ENCODE results near the gene WRAP53. TPM values are rescaled to one million over a fixed set of nuclear protein-coding genes. Genes with fewer than 3 reads are reported as not detected.

The WRAP53 gene
- total RNA-seq, 1 experiment from 2014 or later: 15.2 TPM

- H3K9me3 Mint-ChIP-seq (ENCODE audit: unreplicated experiment): no peaks in the 10 kb centered on the region
- peak overlapping the region; percentile 82 for H3K4me3 ChIP-seq (ENCODE audit: low read depth, low read length)
- no peaks in the 10 kb centered on the region for H3K27me3 ChIP-seq (replicated peaks; ENCODE audit: control insufficient read depth, insufficient read depth, low read length)
- peak overlapping the region; percentile 91 for H3K4me3 Mint-ChIP-seq (ENCODE audit: unreplicated experiment)
- peaks cover 35% of the 10 kb centered on the region for H3K36me3 Mint-ChIP-seq (ENCODE audit: insufficient read depth, unreplicated experiment)
- peak; percentile 68 to 73 for DNase-seq
- intact Hi-C loops (cut with micrococcal nuclease; ENCODE audit: unreplicated experiment): loop anchor here (5.0 kb wide), 1 partner anchor 249 kb away; the partner anchor contains the start of genes FGF11 and TMEM102
- BruUV-seq (replicated peaks): TSS peak; percentile 73
- ChIA-PET POLR2A (interaction anchor here (0.6 to 3.5 kb wide), 17 partner anchors 18 to 370 kb away, joined by 3 to 24 read pairs (median 5); partner anchors contain the start of genes ATP1B2, EFNB3, FXR2 and MPDU1), CTCF (interaction anchor here (0.5 to 2.4 kb wide), 5 partner anchors 17 to 121 kb away, joined by 3 to 12 read pairs (median 5); partner anchors contain the start of genes FXR2 and SAT2)
- H3K27ac Mint-ChIP-seq (ENCODE audit: unreplicated experiment): peak overlapping the region; percentile 100
- H3K27me3 Mint-ChIP-seq (ENCODE audit: insufficient read depth, unreplicated experiment): no peaks in the 10 kb centered on the region
- no peaks in the 10 kb centered on the region for H3K4me1 Mint-ChIP-seq (ENCODE audit: low read depth, unreplicated experiment)
- no peaks in the 10 kb centered on the region for H3K36me3 ChIP-seq (ENCODE audit: control insufficient read depth, insufficient read depth, low read length)
- 0 out of 2 replicates have a peak, but pooled peaks cover 6% of the 10 kb centered on the region for H3K4me1 ChIP-seq
- TF ChIP-seq CTCF (IDR thresholded peaks at IDR 0.05; ENCODE audit: insufficient read depth in 1 of 2, low read depth in 1 of 2, low read length in 1 of 2, severe bottlenecking in 1 of 2, unreplicated experiment in 1 of 2): no peak
- no peaks in the 10 kb centered on the region for H3K9me3 ChIP-seq
These were observed 1.8 kb upstream of the WRAP53 start for GRCh38 chr17:7686222-7687071.

- intact Hi-C loops (cut with micrococcal nuclease; ENCODE audit: unreplicated experiment): loop anchor here (5.0 kb wide), 1 partner anchor 250 kb away; the partner anchor contains the start of genes FGF11 and TMEM102
- no peaks in the 10 kb centered on the region for H3K27me3 Mint-ChIP-seq (ENCODE audit: insufficient read depth, unreplicated experiment)
- no peaks in the 10 kb centered on the region for H3K9me3 Mint-ChIP-seq (ENCODE audit: unreplicated experiment)
- H3K36me3 Mint-ChIP-seq (ENCODE audit: insufficient read depth, unreplicated experiment): peaks cover 35% of the 10 kb centered on the region
- ChIA-PET CTCF (interaction anchor here (0.6 to 2.4 kb wide), 13 partner anchors 16 to 170 kb away, joined by 3 to 12 read pairs (median 5); partner anchors contain the start of genes ATP1B2, FXR2, MPDU1 and NAA38), POLR2A (interaction anchor here (0.5 to 3.5 kb wide), 14 partner anchors 18 to 369 kb away, joined by 3 to 24 read pairs (median 6); partner anchors contain the start of genes ATP1B2, CD68, EFNB3 and FXR2)
- peak within 1 kb of the TSS; percentile 91 for H3K4me3 Mint-ChIP-seq (ENCODE audit: unreplicated experiment)
- TSS peak; percentile 72 for BruUV-seq (replicated peaks)
- H3K4me3 ChIP-seq (ENCODE audit: low read depth, low read length): peak within 1 kb of the TSS; percentile 82
- H3K9me3 ChIP-seq: no peaks in the 10 kb centered on the region
- no peaks in the 10 kb centered on the region for H3K4me1 Mint-ChIP-seq (ENCODE audit: low read depth, unreplicated experiment)
- DNase-seq: peak; percentile 82 to 87
- H3K4me1 ChIP-seq: 0 out of 2 replicates have a peak, but pooled peaks cover 6% of the 10 kb centered on the region
- H3K36me3 ChIP-seq (ENCODE audit: control insufficient read depth, insufficient read depth, low read length): no peaks in the 10 kb centered on the region
- no peaks in the 10 kb centered on the region for H3K27me3 ChIP-seq (replicated peaks; ENCODE audit: control insufficient read depth, insufficient read depth, low read length)
- H3K27ac Mint-ChIP-seq (ENCODE audit: unreplicated experiment): peak within 1 kb of the TSS; percentile 100
- no peak for TF ChIP-seq CTCF (IDR thresholded peaks at IDR 0.05; ENCODE audit: insufficient read depth in 1 of 2, low read depth in 1 of 2, low read length in 1 of 2, severe bottlenecking in 1 of 2, unreplicated experiment in 1 of 2)
These were observed 987 bp upstream of the WRAP53 start, which contains the start of gene TP53 for GRCh38 chr17:7687072-7687907. Gene TP53 (minus strand): TSS chr17:7687490. CDS start chr17:7676594, 10,896 bp downstream.

Data from Caco-2 (cell line).